HPDE6-E6E7 (cell line): ENCODE data around the gene PLXNA3.

Experiments used
- DNase-seq: peaks from one replicate; pipeline ENCODE4 v3.0.0; 2011; ENCODE audit warnings: missing footprints; ENCODE audit errors: extremely low spot score

PLXNA3 gene

GRCh38 chrX:154458116-154458953, at the start of gene PLXNA3:
Gene PLXNA3 (plus strand): TSS chrX:154458281. CDS start chrX:154460184, 1,903 bp downstream.
- DNase-seq, result peak; percentile 70

DNA sequence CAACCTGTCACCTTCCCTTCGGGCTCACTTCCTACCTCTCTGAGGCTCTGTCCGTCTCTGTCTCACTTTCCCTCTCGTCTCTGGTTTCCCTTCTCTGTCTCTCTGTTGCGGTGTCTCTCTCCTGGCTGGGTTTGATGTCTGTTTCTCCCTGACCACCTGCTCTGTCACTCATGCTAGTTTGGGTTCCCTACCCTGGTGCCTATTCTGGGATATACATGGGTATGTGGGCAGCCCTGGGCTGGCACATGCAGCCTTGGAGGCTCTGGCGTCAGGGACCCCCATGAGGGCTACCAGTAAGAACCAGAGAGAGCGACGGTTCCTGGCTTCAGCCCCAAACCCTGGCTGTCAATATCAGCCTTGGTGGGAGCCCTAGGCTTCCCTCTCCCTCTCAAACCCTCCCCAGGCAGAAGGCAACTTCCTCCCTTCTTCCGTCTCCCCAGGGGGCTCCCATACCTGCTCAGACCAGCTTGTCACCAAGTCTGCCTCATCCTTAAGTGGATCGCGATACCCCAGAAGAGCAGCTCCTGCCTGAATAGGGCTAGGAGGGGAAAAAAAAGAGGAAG, 49.3 kb upstream of the PLXNA3 start:
- DNase-seq, result no peak

DNA sequence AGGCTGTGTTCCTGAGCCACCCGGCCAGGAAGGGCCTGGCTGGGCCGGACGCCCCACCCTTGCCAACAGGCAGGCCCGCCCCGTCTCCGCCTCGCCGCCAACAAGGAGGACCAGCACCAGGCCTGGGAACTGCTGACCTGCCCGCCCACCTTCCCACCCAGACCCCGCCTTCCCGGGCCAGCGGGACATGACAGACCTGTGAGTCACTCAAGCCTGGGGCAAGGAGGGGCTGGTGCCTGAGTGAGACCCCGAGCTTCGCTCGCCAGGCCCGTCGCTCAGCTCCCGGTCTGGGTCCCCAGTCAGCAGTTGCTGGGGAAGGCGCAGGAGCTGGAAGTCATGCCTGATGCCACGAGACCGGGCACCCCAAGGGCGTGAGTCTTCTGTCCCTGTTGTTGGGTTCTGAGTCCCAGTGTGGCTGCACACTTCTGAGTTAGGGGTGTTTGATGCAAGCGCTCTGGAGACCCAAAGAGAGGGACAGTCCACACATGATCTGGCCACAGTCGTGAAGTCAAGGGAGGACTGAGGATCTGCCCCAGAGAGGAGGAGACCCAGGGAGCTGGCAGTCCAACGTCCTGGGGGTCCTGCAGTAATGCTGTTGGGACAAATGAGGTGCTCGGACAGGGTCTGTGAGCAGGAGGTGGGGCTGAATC, 48.7 kb upstream of the PLXNA3 start, which contains the start of gene DNASE1L1:
DNASE1L1 (minus strand) TSS at position 33 of the 650 bp plus-strand sequence. CDS start 3,686 bp downstream, outside the sequence.
- DNase-seq, result peak; percentile 85

- DNase-seq, result peak; percentile 72
Observed at GRCh38 chrX:154411981-154412340, 46.1 kb upstream of the PLXNA3 start.

DNA sequence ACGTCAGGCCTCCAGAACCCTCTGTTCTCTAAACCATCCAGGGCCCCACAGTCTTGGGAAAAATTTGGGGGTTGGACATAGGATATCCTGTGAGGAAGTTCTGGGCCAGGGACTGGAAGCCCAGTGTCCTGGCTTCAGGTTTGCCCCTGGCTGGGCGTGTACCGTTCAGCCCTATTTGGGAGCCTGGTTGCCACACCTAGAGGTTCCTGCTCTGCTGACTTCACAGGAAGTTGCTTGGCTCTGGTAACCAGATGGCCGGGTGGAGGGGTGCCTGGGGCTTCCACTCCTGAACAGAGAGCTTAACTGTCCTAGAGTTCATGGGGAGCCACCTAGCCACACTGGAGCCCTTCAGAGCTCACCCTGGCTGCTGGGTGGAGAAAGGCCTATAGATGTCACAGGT, 45.6 kb upstream of the PLXNA3 start:
- DNase-seq, result no peak

DNA sequence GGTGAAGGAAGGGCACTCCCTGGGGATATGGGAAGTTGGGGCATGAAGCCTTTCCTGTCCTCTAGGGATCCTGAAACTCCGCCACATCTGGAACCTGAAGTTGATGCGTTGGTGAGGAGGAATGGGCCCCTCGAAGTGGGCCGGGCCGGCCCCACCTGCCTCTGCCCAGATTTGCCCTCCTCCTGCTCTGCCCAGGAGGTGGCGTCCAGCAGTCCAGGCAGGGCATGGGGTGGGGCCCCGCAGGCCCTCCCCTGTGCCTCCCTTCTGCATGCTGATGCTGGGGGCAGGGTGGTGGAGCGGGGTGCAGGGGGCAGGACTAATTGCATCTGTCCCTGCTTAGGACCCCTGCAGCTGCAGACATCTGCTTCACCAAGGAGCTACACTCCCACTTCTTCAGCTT, 44.9 kb upstream of the PLXNA3 start:
- no peak for DNase-seq

DNA sequence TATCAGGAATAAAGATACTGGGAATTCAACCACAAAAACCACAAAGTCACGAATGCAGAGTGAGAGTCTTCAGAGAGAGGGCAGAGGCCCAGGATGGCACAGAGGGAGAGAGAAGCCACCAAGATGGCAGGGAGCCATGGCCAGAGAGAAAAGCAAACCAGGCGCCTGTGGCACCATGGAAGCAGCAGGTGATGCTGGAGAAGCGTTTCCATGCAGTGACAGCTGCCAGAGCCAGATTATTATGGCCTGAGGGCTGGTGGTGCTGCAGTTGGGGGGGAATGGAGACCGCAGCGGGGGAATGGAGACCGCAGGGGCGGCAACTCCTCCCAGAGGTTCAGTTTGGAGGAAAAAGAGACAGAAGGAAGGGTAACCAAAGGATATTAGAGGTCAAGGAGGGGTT, 40.9 kb upstream of the PLXNA3 start:
- DNase-seq, result no peak

- no peak for DNase-seq
Observed at GRCh38 chrX:154419189-154419588, 38.9 kb upstream of the PLXNA3 start.

GRCh38 chrX:154419688-154420401, 38.2 kb upstream of the PLXNA3 start:
- DNase-seq, result no peak

GRCh38 chrX:154420402-154420756, 37.7 kb upstream of the PLXNA3 start:
- DNase-seq, result no peak

DNA sequence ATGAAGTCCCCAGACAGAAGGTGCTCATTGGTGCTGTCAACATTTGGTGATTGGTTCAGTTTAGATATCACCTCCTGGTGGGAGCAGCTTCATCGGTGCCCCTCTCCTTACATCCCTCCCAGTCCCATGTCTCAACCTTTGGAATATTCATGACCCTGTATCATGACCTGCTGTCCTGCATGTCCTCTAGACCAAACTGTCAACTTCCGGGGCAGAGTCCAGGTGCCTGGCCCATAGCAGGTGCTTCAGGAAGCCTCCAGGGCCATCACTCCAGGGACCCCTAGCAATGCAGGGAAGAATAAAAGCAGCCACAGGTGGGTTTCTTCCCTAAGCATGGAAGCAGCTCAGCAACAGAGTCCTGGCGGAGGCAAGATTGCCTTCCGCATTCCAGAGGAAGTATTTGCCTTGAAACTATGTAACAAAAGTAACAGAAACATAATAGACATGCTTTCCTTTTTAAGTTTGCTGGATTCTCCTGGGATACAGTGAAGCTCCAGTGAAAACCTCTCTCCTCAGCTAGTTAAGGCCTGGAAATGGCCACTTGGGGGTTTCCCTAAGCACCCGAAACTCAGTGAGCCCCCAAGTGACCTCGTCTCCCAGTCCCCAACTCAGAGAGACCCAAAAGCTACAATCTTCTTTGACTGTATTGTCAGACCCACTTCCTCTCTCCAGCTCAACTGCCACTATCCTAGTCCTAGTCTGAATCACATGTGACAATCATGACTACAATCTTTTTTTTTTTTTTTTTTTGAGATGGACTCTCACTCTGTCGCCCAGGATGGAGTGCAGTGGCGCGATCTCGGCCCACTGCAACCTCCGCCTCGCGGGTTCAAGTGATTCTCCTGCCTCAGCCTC, 30.9 kb upstream of the PLXNA3 start:
- DNase-seq, result no peak

DNA sequence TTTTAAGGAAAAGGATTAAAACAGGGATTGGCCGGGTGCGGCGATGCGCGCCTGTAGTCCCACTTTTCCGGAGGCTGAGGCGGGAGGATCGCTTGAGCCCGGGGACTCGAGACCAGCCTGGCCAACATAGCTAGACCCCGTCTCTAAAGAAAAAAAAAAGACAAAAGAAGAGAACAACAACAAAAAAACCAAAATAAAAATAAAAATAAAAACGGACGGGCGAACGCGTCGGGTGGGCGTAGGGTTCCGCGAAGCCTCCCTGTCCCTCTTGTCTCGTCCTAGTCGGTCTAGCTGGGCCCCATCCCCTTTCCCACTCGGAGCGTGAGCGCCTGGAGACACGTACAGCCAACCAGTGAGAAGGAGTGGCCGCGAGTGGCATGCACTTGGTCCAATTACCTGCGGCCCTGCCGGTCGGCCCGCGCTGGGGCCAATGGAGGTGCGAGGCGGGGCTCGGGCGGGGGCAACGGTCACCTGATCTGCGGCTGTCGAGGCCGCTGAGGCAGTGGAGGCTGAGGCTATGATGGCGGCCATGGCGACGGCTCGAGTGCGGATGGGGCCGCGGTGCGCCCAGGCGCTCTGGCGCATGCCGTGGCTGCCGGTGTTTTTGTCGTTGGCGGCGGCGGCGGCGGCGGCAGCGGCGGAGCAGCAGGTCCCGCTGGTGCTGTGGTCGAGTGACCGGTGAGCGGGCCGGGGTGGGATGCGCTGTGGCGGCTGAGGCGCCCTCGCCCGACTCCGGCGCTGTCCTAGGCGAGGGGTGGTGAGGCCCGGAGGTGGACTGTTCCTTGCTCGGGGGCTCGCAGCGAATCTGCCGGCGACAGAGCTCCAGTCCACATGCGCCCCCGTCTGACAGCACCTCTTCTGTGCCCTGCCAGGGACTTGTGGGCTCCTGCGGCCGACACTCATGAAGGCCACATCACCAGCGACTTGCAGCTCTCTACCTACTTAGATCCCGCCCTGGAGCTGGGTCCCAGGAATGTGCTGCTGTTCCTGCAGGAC, 29.6 kb upstream of the PLXNA3 start, which contains the start of gene ATP6AP1:
ATP6AP1 (plus strand) TSS at position 502 of the 996 bp plus-strand sequence; CDS start at position 518, 16 bp downstream.
- peak; percentile 99 for DNase-seq

GRCh38 chrX:154429711-154430110, 28.4 kb upstream of the PLXNA3 start:
- no peak for DNase-seq

DNA sequence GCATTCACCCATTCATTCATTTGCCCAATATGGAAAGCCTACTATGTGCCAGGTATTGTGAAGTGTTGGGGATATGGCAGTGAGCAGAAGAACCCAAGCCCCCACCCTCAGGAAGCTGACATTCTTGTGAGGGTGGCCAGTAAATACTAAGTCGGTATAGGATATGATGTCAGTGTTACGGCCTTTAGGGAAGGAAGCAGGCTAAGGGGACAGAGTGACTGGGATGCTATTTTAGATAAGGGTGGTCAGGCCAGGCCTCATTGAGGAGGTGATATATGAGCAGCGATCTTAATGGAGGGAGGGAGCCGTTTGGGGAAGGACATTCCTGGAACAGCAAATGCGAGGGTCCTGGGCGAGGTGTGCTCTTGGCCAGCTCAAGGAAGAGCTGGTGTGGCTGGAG, 27.6 kb upstream of the PLXNA3 start:
- DNase-seq, result no peak

DNA sequence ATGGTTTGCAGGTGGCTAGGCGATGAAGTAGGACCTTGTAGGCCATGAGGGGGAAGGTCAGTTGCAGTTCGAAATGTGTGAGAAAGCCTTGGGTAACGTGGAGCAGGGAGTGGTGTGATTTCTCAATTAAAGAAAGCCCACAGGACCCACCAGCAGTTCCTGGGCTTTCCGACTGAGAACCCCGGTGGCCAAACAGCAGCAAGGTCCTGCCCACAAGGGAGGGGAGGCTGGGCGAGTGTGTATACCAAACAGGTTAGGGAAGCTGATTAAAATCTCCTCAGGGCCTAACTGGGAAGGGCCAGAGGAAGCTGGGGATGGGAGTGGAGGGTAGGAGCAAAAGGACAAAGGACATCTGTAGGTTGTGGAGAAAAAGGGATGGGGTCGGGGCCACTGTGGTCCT, 27.2 kb upstream of the PLXNA3 start:
- no peak for DNase-seq

DNA sequence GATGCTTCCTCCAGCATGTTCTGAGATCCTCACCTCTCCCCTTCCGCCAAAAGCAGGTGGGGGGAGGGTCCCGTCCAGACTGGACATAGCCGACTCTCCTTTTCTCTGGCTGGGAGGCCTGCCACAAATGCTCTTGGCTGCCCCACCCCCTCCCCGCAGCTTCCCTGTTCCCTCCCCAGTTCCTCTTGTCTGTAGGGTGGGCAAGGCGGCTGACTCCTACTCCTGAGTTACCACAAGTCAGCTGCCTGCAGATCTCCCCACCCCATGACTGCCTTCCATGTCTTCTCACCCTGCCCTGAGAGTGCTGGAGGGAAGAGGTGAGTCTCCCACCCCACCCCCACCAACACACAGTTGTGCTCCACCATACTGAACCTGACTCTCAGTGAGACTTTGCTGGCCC, 26.7 kb upstream of the PLXNA3 start:
- no peak for DNase-seq

GRCh38 chrX:154432210-154432609, 25.9 kb upstream of the PLXNA3 start:
- no peak for DNase-seq

DNA sequence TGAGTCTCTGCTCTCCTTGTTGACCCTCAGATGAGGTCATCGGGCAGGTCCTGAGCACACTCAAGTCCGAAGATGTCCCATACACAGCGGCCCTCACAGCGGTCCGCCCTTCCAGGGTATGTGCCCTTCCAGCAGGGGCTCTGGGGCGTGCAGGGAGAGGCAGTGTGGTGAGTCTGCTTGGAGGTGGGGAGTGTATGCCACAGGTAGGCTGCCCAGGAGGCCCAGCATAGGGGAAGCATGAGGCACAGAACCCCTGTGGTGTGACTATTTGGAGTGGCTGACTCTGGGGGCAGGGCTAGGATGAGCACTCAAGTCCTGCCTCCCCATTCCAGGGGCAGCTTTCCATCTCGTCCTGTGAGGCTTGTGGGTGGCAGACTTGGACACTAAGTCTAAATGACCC, 24.5 kb upstream of the PLXNA3 start:
- no peak for DNase-seq

GRCh38 chrX:154434394-154435168, 23.5 kb upstream of the PLXNA3 start:
- no peak for DNase-seq
